HG03095 (cell line): Measurements from ENCODE around the gene ETFRF1.
A peak's percentile ranks its signal among the peaks of the same experiment; 100 is the strongest.

Source experiments
- ATAC-seq: cut with Tn5 transposase; IDR thresholded peaks from one replicate; pipeline ENCODE4 v1.9.1; 2021; ENCODE audit warnings: moderate library complexity; ENCODE audit not compliant: unreplicated experiment

Gene ETFRF1

GRCh38 chr12:25195056-25195971, at the start of gene ETFRF1, which contains the start of gene DNAI7:
TSS of gene ETFRF1 (plus strand) at chr12:25195237. CDS start at chr12:25203957, 8,720 bp downstream.
TSS of gene DNAI7 (minus strand) at chr12:25195160. CDS start at chr12:25195078, 82 bp downstream.
- peak; percentile 92 for ATAC-seq

- no peak for ATAC-seq
Observed at GRCh38 chr12:25146686-25147085, 48.4 kb upstream of the ETFRF1 start.

GRCh38 chr12:25151476-25151875, 43.6 kb upstream of the ETFRF1 start:
- no peak for ATAC-seq

DNA sequence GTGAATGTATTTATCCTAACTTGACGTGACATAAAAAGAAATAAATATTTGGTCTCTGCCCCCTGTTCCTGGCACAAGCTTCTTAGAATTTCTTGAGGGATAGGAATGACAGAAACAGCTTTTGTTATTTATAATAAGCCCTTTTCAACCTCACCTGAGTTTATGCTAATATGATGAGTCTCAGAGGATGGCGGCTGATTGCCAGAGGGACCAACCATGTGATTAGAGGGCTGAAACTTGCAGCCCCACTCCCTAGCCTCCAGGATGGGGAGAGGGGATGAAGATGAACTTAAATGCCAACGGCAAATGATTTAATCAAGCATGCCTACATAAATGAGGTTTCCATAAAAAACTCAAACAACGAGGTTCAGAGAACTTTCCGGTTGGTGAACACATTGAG, 43.0 kb upstream of the ETFRF1 start:
- no peak for ATAC-seq

GRCh38 chr12:25155022-25155576, 39.9 kb upstream of the ETFRF1 start:
- ATAC-seq, result no peak

- ATAC-seq, result no peak
Observed at GRCh38 chr12:25156061-25156460, 39.0 kb upstream of the ETFRF1 start.

DNA sequence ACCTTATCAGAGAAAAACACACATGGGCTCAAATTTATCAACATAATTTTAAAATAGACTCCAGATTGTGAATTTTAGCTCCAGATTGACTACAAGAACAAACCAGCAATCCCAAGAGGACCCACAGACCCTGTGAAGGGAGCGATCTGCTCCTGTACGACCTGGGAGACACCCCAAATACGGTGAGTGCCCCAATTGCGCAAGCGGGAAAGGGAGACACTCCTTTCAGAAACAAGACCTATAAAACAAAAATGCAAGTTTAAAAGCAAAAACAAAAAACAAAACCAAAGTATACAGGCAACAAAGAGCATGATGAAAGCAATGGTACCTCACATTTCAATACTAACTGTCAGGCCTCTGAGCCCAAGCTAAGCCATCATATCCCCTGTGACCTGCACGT, 32.2 kb upstream of the ETFRF1 start:
- no peak for ATAC-seq

DNA sequence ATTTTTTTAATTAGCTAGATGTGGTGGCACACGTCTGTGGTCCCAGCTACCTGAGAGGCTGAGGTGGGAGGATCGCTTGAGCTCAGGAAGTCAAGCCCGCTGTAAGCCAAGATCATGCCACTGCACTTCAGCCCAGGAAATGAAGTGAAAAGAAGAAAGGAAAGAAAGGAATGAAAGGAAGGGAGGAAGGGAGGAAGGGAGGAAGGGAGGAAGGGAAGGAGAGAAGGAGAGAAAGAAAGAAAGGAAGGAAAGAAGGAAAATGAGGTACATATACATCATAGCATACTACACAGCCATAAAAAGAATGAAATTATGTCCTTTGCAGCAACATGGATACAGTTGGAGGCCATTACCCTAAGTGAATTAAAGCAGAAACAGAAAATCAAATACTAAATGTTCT, 12.3 kb upstream of the ETFRF1 start:
- no peak for ATAC-seq

DNA sequence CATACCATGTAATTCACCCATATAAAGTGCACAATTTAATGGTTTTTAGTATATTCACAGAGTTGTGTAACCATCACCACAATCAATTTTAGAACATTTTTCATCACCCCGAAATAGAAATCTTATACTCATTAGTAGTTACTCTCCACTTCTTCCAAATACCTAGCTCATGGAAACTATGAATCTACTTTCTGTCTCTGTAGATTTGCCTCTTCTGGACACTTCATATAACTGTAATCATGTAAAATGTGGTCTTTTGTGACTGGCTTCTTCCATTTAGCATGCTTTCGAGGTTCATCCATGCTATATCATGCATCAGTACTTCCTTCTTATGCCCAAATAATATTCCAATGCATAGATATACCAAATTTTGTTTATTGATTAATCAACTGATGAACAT, 10.9 kb upstream of the ETFRF1 start:
- no peak for ATAC-seq

DNA sequence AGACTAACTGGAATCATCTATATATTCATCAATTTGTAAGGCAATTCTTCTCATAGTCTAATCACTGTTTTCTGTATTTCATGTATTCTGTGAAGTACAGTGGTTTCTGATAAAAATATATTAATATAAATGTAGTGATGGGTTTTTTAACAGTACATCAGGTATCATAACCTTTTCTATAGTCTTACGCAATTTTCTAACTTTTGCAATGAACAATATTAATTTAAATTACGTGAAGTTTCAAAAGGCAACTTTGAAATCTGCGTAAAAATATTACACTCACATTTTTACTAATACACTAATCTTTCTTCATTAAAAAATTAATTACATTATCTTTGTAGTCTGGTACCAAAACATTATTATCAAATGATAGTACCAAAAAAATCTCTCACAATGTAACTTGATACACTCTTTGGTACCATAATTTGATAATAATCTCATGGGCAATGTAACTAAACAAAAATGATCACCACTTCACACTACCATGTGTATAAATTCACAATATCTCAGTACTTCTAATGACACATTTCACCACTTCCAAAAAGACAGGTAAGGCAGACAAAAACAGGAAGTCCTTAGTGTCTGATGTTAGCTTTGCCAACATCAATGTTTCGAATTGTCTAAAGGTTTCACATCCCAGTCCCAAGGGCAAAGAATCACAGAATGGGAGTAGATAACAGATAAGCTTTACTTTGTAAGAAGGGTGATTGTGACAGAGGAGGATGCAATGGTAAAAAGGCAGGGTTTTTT, 8.8 kb upstream of the ETFRF1 start:
- no peak for ATAC-seq

- peak; percentile 82 for ATAC-seq
Observed at GRCh38 chr12:25186788-25187402, 8.1 kb upstream of the ETFRF1 start.

GRCh38 chr12:25187781-25188180, 7.3 kb upstream of the ETFRF1 start:
- ATAC-seq, result no peak

GRCh38 chr12:25189656-25190055, 5.4 kb upstream of the ETFRF1 start:
- ATAC-seq, result no peak

- no peak for ATAC-seq
Observed at GRCh38 chr12:25190793-25191192, 4.2 kb upstream of the ETFRF1 start.

DNA sequence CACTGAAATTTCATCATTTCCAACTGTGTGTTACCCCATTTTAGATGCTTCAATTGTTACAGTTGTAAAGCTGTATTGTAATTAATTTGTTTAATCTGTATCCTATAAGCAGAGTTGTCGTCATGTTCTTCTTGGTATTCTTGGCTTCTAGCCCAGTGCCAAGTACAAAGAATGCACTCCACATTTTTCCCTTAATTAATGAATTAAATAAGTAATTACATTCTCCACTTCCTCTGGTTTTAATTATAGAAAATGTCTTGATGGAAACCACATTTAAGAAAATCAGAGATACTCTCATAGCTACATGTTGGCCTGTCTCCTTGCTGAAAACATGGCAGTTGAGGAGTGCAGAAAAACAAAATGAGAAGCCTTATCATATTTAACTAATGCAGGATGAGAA, 823 bp upstream of the ETFRF1 start:
- ATAC-seq, result no peak

DNA sequence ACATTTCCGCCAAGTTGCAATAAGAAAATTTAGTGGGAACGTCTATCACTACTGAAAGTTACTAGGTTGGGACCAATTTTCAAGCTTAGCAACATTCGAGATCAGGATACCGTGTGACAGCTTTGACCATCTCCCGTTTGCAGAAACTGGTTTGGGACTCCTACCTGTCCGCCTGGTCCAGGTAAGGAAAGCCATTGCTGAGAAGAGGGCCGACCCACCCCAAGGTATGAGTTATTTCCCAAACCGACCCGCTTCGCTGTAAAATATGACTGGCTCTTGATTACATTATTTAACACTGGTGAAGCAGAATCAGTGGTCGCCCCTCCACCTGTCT, 348 bp upstream of the ETFRF1 start:
- no peak for ATAC-seq

GRCh38 chr12:25197608-25198007, 2.6 kb downstream of the ETFRF1 start:
- ATAC-seq, result no peak

GRCh38 chr12:25200703-25201102, 5.7 kb downstream of the ETFRF1 start:
- no peak for ATAC-seq

DNA sequence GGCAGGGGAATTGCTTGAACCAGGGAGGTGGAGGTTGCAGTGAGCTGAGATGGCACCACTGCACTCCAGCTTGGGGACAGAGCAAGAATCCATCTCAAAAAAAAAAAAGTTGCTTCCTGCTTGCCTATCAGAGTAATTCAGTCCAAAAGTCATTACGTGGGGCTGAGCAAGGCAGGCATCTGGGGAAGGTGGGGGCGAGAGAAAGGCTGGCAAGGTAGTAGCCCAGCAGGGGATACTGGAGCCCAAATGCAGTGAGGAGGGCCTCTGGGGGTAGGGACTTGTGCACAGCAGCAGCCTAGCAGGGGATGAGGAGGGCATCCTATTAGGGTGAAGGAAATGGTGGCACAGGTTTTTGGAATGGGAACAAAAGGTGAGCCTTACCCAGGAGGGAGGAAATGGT, 7.1 kb downstream of the ETFRF1 start:
- ATAC-seq, result no peak

GRCh38 chr12:25207411-25207810, 12.4 kb downstream of the ETFRF1 start:
- ATAC-seq, result no peak

- ATAC-seq, result no peak
Observed at GRCh38 chr12:25207846-25208245, 12.8 kb downstream of the ETFRF1 start.
